Astrocyte of the cerebellum (primary cell): ENCODE measurements around the gene HK3.

ENCODE experiments used
- DNase-seq: peaks from one replicate; pipeline ENCODE4 v3.0.0-alpha.2; 2011; ENCODE audit warnings: low read depth
- H3K4me3 ChIP-seq: 2 replicates; pipeline ENCODE4 v1.5.1; 2011; ENCODE audit warnings: mild to moderate bottlenecking, low read depth, low read length, moderate library complexity
- CTCF ChIP-seq: IDR thresholded peaks from 2 replicates; pipeline ENCODE4 v1.5.1; 2012; ENCODE audit warnings: low read length, low read depth, moderate library complexity, mild to moderate bottlenecking; ENCODE audit errors: missing control alignments
- in situ Hi-C: cut with HindIII; loops from 2 replicates; pipeline ENCODE4 v1.10.0; 2017; ENCODE audit warnings: low sequenced_read_pairs

Gene HK3

GRCh38 chr5:176938472-176938871 lies 39.3 kb upstream of the HK3 start:
- no peak overlapping the region for H3K4me3 ChIP-seq
- in situ Hi-C loops = no loop called here
- no peak for DNase-seq
- TF ChIP-seq CTCF = no peak

DNA sequence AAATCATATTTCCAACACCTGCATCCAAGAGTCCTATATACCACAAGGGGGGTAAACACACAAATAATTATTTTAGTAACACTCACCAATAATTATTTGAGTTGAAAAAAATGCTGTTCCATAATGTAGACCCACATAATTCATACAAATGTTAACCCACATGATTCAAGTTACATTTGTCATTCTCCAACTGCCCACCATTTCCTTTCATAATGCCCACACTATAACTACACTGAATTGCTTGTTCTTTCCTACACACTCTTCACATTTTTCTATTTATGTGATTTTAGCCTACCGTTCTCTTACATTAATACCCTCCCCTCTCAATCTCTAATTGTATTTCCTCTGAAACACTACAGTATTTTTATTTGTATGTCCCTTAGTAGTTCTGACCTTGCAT lies 35.9 kb upstream of the HK3 start:
- no peak overlapping the region for H3K4me3 ChIP-seq
- no peak for DNase-seq
- in situ Hi-C loops = no loop called here
- no peak for TF ChIP-seq CTCF

DNA sequence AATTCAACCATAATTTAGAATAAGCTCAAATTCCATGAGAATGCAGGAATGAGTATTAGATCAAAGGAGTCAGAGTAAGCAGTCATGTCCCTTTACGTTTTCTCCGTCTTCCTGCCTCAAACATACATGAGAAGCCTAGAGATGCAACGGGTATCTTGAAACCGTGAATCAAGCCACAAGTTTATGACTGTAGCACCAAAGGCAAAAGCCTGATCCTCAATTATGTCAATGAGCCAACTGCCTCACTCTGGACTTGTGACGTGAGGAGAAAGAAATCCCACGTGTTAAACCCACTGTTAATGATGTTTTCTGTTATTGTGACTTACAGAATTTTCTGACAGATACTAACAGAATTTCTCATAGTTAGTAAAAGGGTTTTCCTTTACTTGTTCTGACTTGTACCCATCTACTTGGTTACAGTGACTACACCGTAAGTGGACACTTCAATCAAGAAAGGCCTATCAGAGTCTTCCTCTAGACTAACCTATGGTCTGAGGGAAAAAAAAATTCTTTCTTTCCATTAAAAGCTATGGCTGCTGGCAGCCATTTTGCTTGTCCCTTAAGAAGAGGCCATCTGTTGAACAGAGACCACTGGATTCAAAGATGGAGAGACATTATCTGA lies 35.3 kb upstream of the HK3 start:
- H3K4me3 ChIP-seq = no peak overlapping the region
- no peak for TF ChIP-seq CTCF
- in situ Hi-C loops = no loop called here
- no peak for DNase-seq

GRCh38 chr5:176929654-176930053 lies 30.5 kb upstream of the HK3 start:
- no peak for DNase-seq
- no peak for TF ChIP-seq CTCF
- in situ Hi-C loops = no loop called here
- H3K4me3 ChIP-seq = no peak overlapping the region

DNA sequence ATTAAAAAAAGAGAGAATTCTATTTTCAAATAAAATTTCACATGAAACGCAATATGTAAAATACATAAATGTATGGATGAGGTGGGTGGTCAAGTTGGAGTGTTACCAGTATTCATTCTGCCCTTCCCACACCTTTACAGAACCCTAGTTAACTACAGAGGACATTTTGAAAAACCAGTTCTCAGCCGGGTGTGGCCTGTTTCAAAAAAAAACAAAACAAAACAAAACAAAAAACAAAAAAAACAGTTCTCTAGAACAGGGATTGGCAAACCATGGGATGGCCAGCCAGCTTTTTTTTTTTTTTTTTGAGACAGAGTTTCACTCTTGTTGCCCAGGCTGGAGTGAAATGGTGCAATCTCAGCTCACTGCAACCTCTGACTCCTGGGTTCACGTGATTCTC lies 28.4 kb upstream of the HK3 start:
- no peak overlapping the region for H3K4me3 ChIP-seq
- DNase-seq = no peak
- no peak for TF ChIP-seq CTCF
- in situ Hi-C loops = no loop called here

DNA sequence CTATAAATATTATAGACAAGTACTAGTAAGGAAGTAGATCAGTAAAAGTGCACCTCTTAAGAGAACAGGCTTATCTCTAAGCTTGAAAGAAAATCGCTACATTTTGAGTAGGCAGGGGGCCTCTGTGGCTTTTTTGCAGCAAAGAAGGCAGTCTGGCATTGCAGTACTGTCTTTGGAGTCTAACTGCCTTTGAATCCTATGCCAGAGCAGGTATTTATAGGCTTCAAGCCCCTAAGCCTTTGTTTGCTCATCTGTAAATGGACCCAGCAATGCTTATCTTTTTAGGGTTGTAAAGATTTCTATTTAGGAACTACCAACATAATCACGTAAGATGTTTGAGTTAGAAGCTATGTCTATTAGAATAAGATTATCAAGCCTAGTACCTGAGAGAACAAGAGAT lies 23.7 kb upstream of the HK3 start:
- in situ Hi-C loops = no loop called here
- TF ChIP-seq CTCF = no peak
- no peak overlapping the region for H3K4me3 ChIP-seq
- no peak for DNase-seq
